HG03354 (cell line): ENCODE results near the gene GINS2.

ENCODE experiments used
- ATAC-seq: cut with Tn5 transposase; IDR thresholded peaks from one replicate; pipeline ENCODE4 v1.9.1; 2021; ENCODE audit warnings: mild to moderate bottlenecking; ENCODE audit not compliant: unreplicated experiment, poor library complexity, severe bottlenecking

The GINS2 gene

DNA sequence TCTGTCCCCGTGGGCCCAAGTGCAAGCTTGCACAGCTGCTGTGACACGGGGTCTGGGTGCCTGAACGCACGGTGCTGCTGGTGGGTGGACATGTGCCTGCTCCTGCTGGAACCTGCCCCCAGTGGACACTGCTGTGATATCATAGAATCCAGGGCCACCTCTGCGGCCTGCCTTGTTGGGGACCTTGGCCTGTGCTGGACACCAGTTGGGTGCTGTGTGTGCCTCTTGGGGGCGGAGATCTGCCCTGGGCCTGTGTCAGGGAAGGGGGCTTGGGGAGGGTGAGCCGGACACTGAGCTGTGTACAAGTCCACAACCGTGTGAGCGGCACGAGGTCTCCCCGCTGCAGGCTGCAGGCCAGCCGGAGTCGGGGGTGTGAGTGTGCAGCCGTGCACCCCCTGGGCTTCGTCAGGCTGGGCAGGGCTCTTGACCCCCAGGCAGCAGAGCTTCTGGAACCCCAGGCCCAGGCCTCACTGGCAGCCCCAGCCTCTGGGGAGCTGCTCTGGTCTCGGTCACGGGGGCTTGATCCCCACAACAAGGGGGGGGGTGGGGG, 42.3 kb downstream of the GINS2 start:
- ATAC-seq = no peak

GRCh38 chr16:85645021-85645589, 43.6 kb downstream of the GINS2 start:
- ATAC-seq = no peak

- no peak for ATAC-seq
Measured at GRCh38 chr16:85644093-85644712, 44.6 kb downstream of the GINS2 start.

- no peak for ATAC-seq
Measured at GRCh38 chr16:85643631-85644030, 45.1 kb downstream of the GINS2 start.

DNA sequence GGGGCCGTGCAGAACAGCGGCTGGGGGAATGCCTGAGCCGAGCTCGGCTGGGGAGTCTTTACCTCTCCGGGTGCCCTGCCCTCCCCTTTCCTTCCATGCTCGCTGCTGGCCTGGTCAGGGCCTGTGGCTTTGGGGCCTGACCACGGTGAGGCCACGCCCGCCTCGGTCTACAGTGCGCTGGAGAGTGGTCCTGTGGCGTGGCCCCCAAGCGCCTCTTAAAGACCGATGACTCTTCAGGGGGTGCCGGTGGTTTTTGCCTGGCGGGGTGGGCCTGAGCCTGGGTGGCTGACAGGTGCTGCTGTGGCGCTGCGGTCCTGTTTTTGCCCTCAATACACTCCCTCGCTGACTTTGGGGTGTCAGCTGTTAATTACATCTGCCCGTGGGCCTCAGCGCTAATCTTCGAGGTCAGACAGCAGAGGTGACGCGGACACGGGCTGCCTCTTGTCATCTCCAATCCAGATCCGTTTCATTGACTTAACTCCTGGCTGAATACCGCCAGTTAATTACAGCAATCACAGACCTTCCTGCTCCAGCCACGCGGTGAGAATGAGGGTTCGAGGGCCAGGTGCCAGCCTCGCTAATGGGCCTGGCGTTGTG, 45.9 kb downstream of the GINS2 start:
- ATAC-seq = no peak

GRCh38 chr16:85641776-85642176, 47.0 kb downstream of the GINS2 start:
- ATAC-seq = no peak

DNA sequence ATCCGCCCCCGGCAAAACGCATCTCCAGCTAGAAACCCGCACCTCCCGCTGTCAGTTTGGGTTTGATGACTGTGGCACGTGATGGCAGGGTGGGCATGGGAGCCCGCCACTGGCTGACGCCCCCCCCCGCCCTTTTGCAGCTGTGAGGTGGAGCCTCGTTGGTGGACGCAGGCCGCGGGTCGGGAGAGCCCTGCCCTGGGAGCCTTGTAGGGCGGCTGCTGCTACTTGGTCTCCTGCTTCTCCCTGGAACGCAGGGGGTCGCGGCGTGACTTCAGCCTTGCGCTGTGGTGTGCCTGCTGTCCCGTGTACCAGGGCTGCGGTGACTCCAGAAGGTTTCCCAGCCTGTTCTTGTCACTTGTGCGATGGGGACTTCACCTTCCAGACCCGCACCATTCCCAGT, 47.4 kb downstream of the GINS2 start:
- ATAC-seq = no peak

DNA sequence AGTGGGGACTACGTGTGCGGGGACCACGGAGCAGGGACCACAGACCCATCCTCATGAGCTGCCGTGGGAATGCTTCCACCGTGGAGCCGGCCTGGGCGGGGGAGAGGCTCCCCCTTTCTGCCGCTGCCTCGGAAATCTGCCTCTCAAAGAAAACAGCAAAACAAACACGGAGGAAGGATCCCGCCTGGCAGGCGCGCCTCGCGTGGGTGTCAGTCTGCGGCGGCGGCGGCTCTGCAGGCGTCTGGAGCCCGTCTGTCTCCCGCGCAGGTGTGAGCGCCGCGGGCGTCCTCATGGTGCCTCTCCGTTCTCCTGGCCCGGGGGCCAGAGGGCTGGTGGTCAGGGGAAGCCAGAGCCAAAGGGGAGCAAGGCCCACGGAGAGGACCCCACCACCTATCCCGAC, 48.2 kb downstream of the GINS2 start:
- ATAC-seq = no peak

- ATAC-seq = no peak
Measured at GRCh38 chr16:85640254-85640558, 48.5 kb downstream of the GINS2 start.

DNA sequence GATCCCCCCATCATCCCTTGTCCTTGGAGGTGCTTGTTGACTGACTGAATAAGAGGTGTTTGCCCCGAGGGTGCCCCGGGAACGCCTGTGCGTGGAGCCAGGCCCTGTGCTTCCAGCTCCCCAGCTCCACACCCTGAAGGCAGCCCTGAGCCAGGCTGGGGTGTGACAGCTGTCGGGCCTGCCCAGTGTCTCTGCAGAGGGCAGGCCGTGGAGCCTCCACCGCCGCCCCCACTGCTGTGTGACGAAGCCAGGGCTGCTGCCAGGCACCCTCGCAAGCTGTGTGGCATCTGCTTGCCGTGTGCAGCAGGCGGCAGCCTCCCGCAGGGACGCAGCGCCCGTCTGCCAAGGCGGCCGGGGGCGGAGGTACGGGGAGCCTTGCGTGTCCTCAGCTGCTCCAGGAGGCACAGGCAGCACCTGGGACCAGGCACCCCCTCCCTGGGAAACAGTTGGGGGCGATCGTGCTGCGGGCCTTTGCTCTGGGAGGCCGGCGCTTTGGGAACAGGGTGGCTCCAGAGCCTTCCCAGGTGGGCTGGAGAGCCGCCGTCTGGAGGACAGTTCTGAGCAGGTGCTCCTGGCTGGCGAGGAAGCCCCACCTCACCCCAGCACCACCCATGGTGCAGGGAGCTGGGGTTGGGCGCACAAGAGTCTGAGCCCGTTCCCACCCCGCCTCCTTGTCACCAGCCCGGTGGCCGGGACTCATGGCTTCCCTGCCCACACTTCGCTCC, 49.1 kb downstream of the GINS2 start:
- ATAC-seq = no peak

DNA sequence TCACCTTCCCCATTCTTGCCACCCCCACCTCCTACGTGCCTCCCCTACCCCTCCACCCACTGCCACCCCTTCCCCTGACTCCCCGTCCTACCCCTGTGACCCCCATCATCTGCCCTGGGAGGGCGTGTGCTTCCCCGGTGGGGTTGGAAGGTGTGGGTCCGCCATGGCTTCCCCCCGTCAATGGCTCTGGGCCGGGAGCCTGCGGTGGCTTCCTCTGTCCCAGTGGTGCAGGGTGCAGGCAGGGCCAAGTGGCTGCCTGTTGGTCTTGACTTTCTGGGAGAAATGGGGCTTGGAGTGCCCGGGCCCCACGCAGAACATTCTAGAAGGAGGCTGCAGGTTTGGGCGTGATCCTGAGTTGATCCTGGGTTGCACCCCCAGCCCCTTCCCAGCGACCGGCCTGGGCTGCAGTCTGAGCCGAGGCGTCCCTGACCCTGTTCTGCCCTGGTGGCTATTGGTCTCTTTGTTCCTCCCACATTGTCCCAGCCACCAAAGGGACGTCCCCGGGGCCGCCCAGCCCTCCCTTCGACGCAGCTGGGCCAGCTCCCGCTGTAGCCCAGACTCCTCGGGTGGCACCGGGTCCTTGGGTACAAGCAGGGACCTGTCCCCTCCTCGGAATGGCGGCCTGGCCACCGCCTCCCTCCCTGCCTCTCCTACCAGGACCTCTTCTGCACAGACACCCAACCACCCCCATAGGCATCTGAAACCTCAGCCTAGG, 49.9 kb downstream of the GINS2 start:
- ATAC-seq = no peak

- ATAC-seq = no peak
Measured at GRCh38 chr16:85637808-85638647, 50.7 kb downstream of the GINS2 start.

DNA sequence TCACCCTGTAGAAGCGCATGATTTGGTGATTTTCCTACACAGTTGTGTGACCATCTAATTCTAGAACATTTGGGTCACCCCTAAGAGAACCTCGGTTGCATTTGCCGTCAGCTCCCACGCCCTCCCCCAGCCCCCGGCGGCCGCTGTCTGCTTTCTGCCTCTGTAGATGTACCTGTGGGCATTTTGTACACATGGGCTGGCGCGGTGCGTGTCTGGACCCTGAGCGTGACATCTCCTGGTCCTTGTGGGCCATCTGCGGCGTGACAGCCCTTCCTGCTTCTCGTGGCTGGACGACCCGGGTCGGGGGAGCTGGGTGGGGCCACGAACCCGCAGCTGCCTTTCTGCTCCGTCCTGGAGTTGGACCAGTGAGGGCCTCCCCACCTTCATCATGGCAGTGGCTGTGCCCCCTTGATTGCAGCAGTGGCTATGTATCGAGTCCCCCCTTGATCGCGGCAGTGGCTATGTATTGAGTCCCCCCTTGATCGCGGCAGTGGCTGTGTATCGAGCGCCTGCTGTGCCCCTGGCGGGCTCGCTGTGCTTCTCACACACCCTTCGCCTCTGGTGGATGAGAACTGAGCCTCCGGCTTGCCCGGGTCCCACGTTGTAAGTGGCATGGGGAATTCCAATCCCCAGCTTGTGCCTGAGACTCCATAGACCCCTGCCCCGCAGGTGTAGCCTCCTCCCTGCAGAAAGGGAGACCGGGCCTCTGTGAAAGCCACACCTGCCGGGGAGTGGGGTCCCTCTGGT, 51.5 kb downstream of the GINS2 start:
- ATAC-seq = no peak

DNA sequence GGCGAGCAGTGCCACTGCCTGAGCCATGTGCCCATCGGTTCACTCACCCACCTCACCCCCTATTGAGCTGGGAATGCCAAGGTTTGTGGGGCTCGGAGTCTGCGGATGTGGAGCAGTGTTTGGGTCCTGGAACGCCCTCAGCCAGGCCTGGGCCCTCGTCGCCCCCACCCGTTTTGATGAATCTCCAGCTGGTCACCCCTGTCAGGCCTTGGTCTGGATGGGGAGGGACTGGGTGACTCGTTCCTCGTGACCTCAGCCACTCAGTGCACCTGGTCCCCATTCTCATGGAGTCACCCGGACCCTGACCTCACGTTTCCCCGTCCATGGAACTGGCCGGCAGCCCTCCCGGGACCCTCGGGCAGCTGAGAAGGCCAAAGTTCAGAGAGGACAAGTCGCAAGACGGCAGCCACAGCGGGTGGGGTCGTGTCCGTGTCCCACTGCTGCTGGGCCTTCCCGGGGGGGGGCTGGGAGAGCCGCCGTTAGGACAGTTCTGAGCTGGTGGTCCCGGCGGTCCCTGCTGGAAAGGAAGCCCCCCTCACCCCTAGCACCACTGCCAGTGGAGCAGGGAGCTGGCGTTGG, 52.4 kb downstream of the GINS2 start:
- no peak for ATAC-seq

GRCh38 chr16:85635545-85636140, 53.1 kb downstream of the GINS2 start:
- no peak for ATAC-seq

GRCh38 chr16:85634747-85635544, 53.8 kb downstream of the GINS2 start:
- no peak for ATAC-seq

- no peak for ATAC-seq
Measured at GRCh38 chr16:85633888-85634287, 54.9 kb downstream of the GINS2 start.
